ENCODE measurements around the gene IL1RAPL1. TPM values are rescaled to one million over a fixed set of nuclear protein-coding genes. Genes with fewer than 3 reads are reported as not detected.
A peak's percentile ranks its signal among the peaks of the same experiment; 100 is the strongest.

IL1RAPL1 gene
- total RNA-seq, 1 experiment from 2014 or later, result not detected

GRCh38 chrX:29535212-29536162, 948.2 kb downstream of the IL1RAPL1 start:
- Mint-ChIP-seq H3K9me3 (ENCODE audit: low read depth, unreplicated experiment) (no peaks in the 10 kb centered on the region), H3K4me1 (ENCODE audit: low read depth, unreplicated experiment) (peaks cover 11% of the 10 kb centered on the region), H3K27me3 (ENCODE audit: unreplicated experiment) (no peaks in the 10 kb centered on the region), H3K4me3 (ENCODE audit: low read depth, unreplicated experiment) (no peak overlapping the region), H3K36me3 (ENCODE audit: insufficient read depth, unreplicated experiment) (no peaks in the 10 kb centered on the region), H3K27ac (ENCODE audit: unreplicated experiment) (peak overlapping the region; percentile 71)
- intact Hi-C loops (cut with micrococcal nuclease; ENCODE audit: unreplicated experiment), result no loop called here
- BruUV-seq (replicated peaks), result no TSS peak
- no peak for DNase-seq
- CTCF ChIA-PET, result interaction anchor here (0.6 kb wide), 1 partner anchor 17 kb away, joined by 7 read pairs; no protein-coding TSS in a partner anchor
- TF ChIP-seq CTCF (IDR thresholded peaks at IDR 0.05; ENCODE audit: unreplicated experiment), result no peak

- DNase-seq, result no peak
- CTCF ChIA-PET, result no interaction called here
- Mint-ChIP-seq H3K9me3 (ENCODE audit: low read depth, unreplicated experiment) (peaks cover 2% of the 10 kb centered on the region), H3K27me3 (ENCODE audit: unreplicated experiment) (no peaks in the 10 kb centered on the region), H3K27ac (ENCODE audit: unreplicated experiment) (no peak overlapping the region), H3K4me3 (ENCODE audit: low read depth, unreplicated experiment) (no peak overlapping the region), H3K4me1 (ENCODE audit: low read depth, unreplicated experiment) (peaks cover 8% of the 10 kb centered on the region), H3K36me3 (ENCODE audit: insufficient read depth, unreplicated experiment) (no peaks in the 10 kb centered on the region)
- intact Hi-C loops (cut with micrococcal nuclease; ENCODE audit: unreplicated experiment), result no loop called here
- TF ChIP-seq CTCF (IDR thresholded peaks at IDR 0.05; ENCODE audit: unreplicated experiment), result no peak
- BruUV-seq (replicated peaks), result no TSS peak
These were observed 953.8 kb downstream of the IL1RAPL1 start for GRCh38 chrX:29541038-29541437.

- H3K27ac Mint-ChIP-seq (ENCODE audit: unreplicated experiment), result no peak overlapping the region
- peaks cover 2% of the 10 kb centered on the region for H3K9me3 Mint-ChIP-seq (ENCODE audit: low read depth, unreplicated experiment)
- BruUV-seq (replicated peaks), result no TSS peak
- intact Hi-C loops (cut with micrococcal nuclease; ENCODE audit: unreplicated experiment), result no loop called here
- CTCF ChIA-PET, result no interaction called here
- H3K36me3 Mint-ChIP-seq (ENCODE audit: insufficient read depth, unreplicated experiment), result no peaks in the 10 kb centered on the region
- DNase-seq, result no peak
- no peaks in the 10 kb centered on the region for H3K27me3 Mint-ChIP-seq (ENCODE audit: unreplicated experiment)
- H3K4me3 Mint-ChIP-seq (ENCODE audit: low read depth, unreplicated experiment), result no peak overlapping the region
- TF ChIP-seq CTCF (IDR thresholded peaks at IDR 0.05; ENCODE audit: unreplicated experiment), result no peak
- H3K4me1 Mint-ChIP-seq (ENCODE audit: low read depth, unreplicated experiment), result peaks cover 8% of the 10 kb centered on the region
These were observed 954.9 kb downstream of the IL1RAPL1 start for GRCh38 chrX:29542152-29542551.

- H3K4me1 Mint-ChIP-seq (ENCODE audit: low read depth, unreplicated experiment), result peaks cover 8% of the 10 kb centered on the region
- intact Hi-C loops (cut with micrococcal nuclease; ENCODE audit: unreplicated experiment), result no loop called here
- H3K4me3 Mint-ChIP-seq (ENCODE audit: low read depth, unreplicated experiment), result no peak overlapping the region
- CTCF ChIA-PET, result no interaction called here
- H3K27ac Mint-ChIP-seq (ENCODE audit: unreplicated experiment), result no peak overlapping the region
- H3K27me3 Mint-ChIP-seq (ENCODE audit: unreplicated experiment), result no peaks in the 10 kb centered on the region
- H3K36me3 Mint-ChIP-seq (ENCODE audit: insufficient read depth, unreplicated experiment), result no peaks in the 10 kb centered on the region
- no peak for DNase-seq
- no TSS peak for BruUV-seq (replicated peaks)
- H3K9me3 Mint-ChIP-seq (ENCODE audit: low read depth, unreplicated experiment), result peaks cover 2% of the 10 kb centered on the region
- no peak for TF ChIP-seq CTCF (IDR thresholded peaks at IDR 0.05; ENCODE audit: unreplicated experiment)
These were observed 958.6 kb downstream of the IL1RAPL1 start for GRCh38 chrX:29545878-29546277.
